Heart left ventricle (tissue), 13 donors: ENCODE results near the gene SRBD1.

Experiments
- CTCF ChIP-seq, 12 donors: fragments of 200-600 bp; sonication (generic) in 4 of 12; IDR thresholded peaks; one replicate each; pipeline versions ENCODE4 v1.5.0 to v1.8.0; 2018 to 2022; ENCODE audit warnings: antibody characterized with exemption in 12 of 12, mild to moderate bottlenecking in 5 of 12
- POLR2A ChIP-seq, 2 donors: fragments of 450-650 bp; IDR thresholded peaks; one replicate each; pipeline ENCODE4 v1.6.1; 2017; ENCODE audit warnings: antibody characterized with exemption in 2 of 2, mild to moderate bottlenecking in 2 of 2, moderate library complexity in 2 of 2
- donor health status: ischemic (EF 13 %, LVEDD 7.1; RV severe dilation, severe dysfunction).
- donor health status: DM: no; HTN: yes; CAD: no.
- donor health status: DM: no; HTN: no; CAD: no.
- donor health status: ischemic (EF 25% LVEDD 6.9; RV normal size, moderate dysfunction).
- donor health status: ischemic (EF 25% LVEDD 5.7; RV mildly dilated, moderate dysfunction).
- donor health status: ischemic (EF 35%, LVEDD 5.7; RV mildly dilated, moderate dysfunction).
- donor health status: nonischemic (EF 11% LVEDD 7.7; RV severe dilation, severe dysfunction).
- donor health status: DM: yes; HTN: yes; CAD: no.
- donor health status: PGD.
- donor health status: ischemic (EF 29% LVEDD 5.4; RV normal size, mild dysfunction).
- donor health status: nonischemic (EF 23%, LVEDD 6.1; RV moderate dilation, normal function).

- no peak for TF ChIP-seq CTCF (IDR thresholded peaks at IDR 0.05)
- TF ChIP-seq POLR2A (IDR thresholded peaks at IDR 0.05) = no peak
These were observed 177.7 kb downstream of the SRBD1 start for GRCh38 chr2:45433363-45433762.
